Sigmoid colon (tissue), 7 donors: Measurements from ENCODE around the gene GATB. TPM values are rescaled to one million over a fixed set of nuclear protein-coding genes. Genes with fewer than 3 reads are reported as not detected.

Source experiments
- DNase-seq: peaks from one replicate; pipeline ENCODE4 v3.0.0-alpha.2; 2019
- H3K27ac ChIP-seq, 4 donors: fragments of 200-600 bp; sonication (generic); one replicate each; pipeline ENCODE4 v1.5.1; 2016 to 2019; ENCODE audit warnings: mild to moderate bottlenecking in 1 of 4
- H3K27me3 ChIP-seq, 3 donors: fragments of 200-600 bp; sonication (generic); one replicate each; pipeline ENCODE4 v1.5.1; 2019; ENCODE audit warnings: mild to moderate bottlenecking in 1 of 3
- H3K36me3 ChIP-seq, 4 donors: fragments of 200-600 bp; sonication (generic); one replicate each; pipeline ENCODE4 v1.5.1; 2016 to 2019
- H3K4me1 ChIP-seq, 4 donors: fragments of 200-600 bp; sonication (generic); one replicate each; pipeline ENCODE4 v1.5.1; 2017 to 2019
- H3K4me3 ChIP-seq, 4 donors: fragments of 200-600 bp; sonication (generic); one replicate each; pipeline ENCODE4 v1.5.1; 2017 to 2019; ENCODE audit warnings: mild to moderate bottlenecking in 2 of 4, moderate library complexity in 1 of 4
- H3K9me3 ChIP-seq, 4 donors: fragments of 200-600 bp in 3 of 4; sonication (generic) in 3 of 4; one replicate each; pipeline versions ENCODE4 v1.5.1 to v1.6.1; 2013 to 2019
- CTCF ChIP-seq, 4 experiments: fragments of 450-650 bp in 3 of 4; fragments of 200-600 bp in 1 of 4; IDR thresholded peaks; one replicate each; pipeline ENCODE4 v1.5.1; 2016 to 2019; ENCODE audit warnings: antibody characterized with exemption in 4 of 4, mild to moderate bottlenecking in 3 of 4, moderate library complexity in 2 of 4
- EP300 ChIP-seq, 4 donors: sonication (generic); formaldehyde crosslinking; IDR thresholded peaks; one replicate each; pipeline ENCODE4 v1.6.1; 2017; ENCODE audit warnings: antibody characterized with exemption in 4 of 4
- POLR2A ChIP-seq, 2 donors: fragments of 450-650 bp; IDR thresholded peaks; one replicate each; pipeline ENCODE4 v1.6.1; 2016; ENCODE audit warnings: antibody characterized with exemption in 2 of 2, mild to moderate bottlenecking in 2 of 2, moderate library complexity in 2 of 2
- POLR2AphosphoS5 ChIP-seq, 4 donors: sonication (generic); formaldehyde crosslinking; IDR thresholded peaks; one replicate each; pipeline ENCODE4 v1.6.1; 2017; ENCODE audit warnings: antibody characterized with exemption in 4 of 4
- WGBS, 2 donors: extraction: QIAGEN DNeasy Blood & Tissue Kit; methylation state at CpG; one replicate each; pipeline ENCODE4 v1.1.7; 2013; 5-methylcytosine and 5-hydroxymethylcytosine counted together
- intact Hi-C: fragments of 100-400 bp; cut with DNase I; formaldehyde crosslinking; loops from one replicate; pipeline ENCODE4 v1.15.1; 2023
- polyA plus RNA-seq, 3 donors: library from polyadenylated mRNA; stranded (reverse); fragments of 200-250 nt; gene quantifications; one replicate each; pipeline ENCODE4 v1.2.3, GENCODE V29; 2013
- total RNA-seq, 4 donors: library from RNA; depleted of rRNA; stranded (reverse); fragments of >200 nt; gene quantifications; one replicate each; pipeline ENCODE4 v1.1.0, GENCODE V29; 2016
- donor health status: healthy with polysubstance abuse.
- donor health status: Bipolar disorder and iron deficiency.
- donor health status: healthy.

Gene GATB
- total and polyA plus RNA-seq, 7 donors, result 11.1 to 22.1 (median 15.1) TPM

GRCh38 chr4:151631349-151631748 is 129.5 kb downstream of the GATB start:
- Histone ChIP-seq H3K36me3 (no peaks in the 10 kb centered on the region), H3K4me3 (no peak overlapping the region), H3K27me3 (no peaks in the 10 kb centered on the region), H3K9me3 (no peaks in the 10 kb centered on the region), H3K4me1 (no peaks in the 10 kb centered on the region), H3K27ac (no peak overlapping the region)
- no peak for DNase-seq
- intact Hi-C loops, result no loop called here
- TF ChIP-seq POLR2A (IDR thresholded peaks at IDR 0.05) (no peak), EP300 (IDR thresholded peaks at IDR 0.05) (no peak), POLR2AphosphoS5 (IDR thresholded peaks at IDR 0.05) (no peak), CTCF (IDR thresholded peaks at IDR 0.05) (no peak)

GRCh38 chr4:151629097-151629783 is 131.6 kb downstream of the GATB start:
- Histone ChIP-seq H3K36me3 (no peaks in the 10 kb centered on the region), H3K4me3 (no peak overlapping the region), H3K4me1 (no peaks in the 10 kb centered on the region), H3K9me3 (no peaks in the 10 kb centered on the region), H3K27me3 (no peaks in the 10 kb centered on the region), H3K27ac (no peak overlapping the region)
- DNase-seq, result no peak
- TF ChIP-seq POLR2A (IDR thresholded peaks at IDR 0.05), result no peak
- no peak for TF ChIP-seq CTCF (IDR thresholded peaks at IDR 0.05)
- no peak for TF ChIP-seq EP300 (IDR thresholded peaks at IDR 0.05)
- no peak for TF ChIP-seq POLR2AphosphoS5 (IDR thresholded peaks at IDR 0.05)
- intact Hi-C loops, result no loop called here
- WGBS, 2 donors, result 34 to 68% methylated on average over 10 of the region's 10 CpGs

GRCh38 chr4:151628001-151628608 is 132.7 kb downstream of the GATB start:
- H3K4me1 ChIP-seq, result no peaks in the 10 kb centered on the region
- 76 to 89% methylated on average over 5 of the region's 5 CpGs for WGBS, 2 donors
- intact Hi-C loops, result no loop called here
- no peaks in the 10 kb centered on the region for H3K27me3 ChIP-seq
- H3K36me3 ChIP-seq, result no peaks in the 10 kb centered on the region
- H3K9me3 ChIP-seq, result no peaks in the 10 kb centered on the region
- no peak for DNase-seq
- H3K4me3 ChIP-seq, result no peak overlapping the region
- TF ChIP-seq POLR2A (IDR thresholded peaks at IDR 0.05) (no peak), CTCF (IDR thresholded peaks at IDR 0.05) (no peak), EP300 (IDR thresholded peaks at IDR 0.05) (no peak), POLR2AphosphoS5 (IDR thresholded peaks at IDR 0.05) (no peak)
- H3K27ac ChIP-seq, result no peak overlapping the region

GRCh38 chr4:151627491-151627890 is 133.3 kb downstream of the GATB start:
- H3K27ac ChIP-seq, result no peak overlapping the region
- H3K4me1 ChIP-seq, result no peaks in the 10 kb centered on the region
- H3K4me3 ChIP-seq, result no peak overlapping the region
- TF ChIP-seq CTCF (IDR thresholded peaks at IDR 0.05), result no peak
- no peak for TF ChIP-seq POLR2AphosphoS5 (IDR thresholded peaks at IDR 0.05)
- TF ChIP-seq EP300 (IDR thresholded peaks at IDR 0.05), result no peak
- no peak for TF ChIP-seq POLR2A (IDR thresholded peaks at IDR 0.05)
- no peaks in the 10 kb centered on the region for H3K9me3 ChIP-seq
- no peaks in the 10 kb centered on the region for H3K27me3 ChIP-seq
- 65 to 71% methylated on average over 1 of the region's 1 CpG for WGBS, 2 donors
- H3K36me3 ChIP-seq, result no peaks in the 10 kb centered on the region
- DNase-seq, result no peak
- intact Hi-C loops, result no loop called here
